Measurements from ENCODE around the gene MOAP1. TPM values are rescaled to one million over a fixed set of nuclear protein-coding genes. Genes with fewer than 3 reads are reported as not detected.

MOAP1 gene
- total and polyA plus RNA-seq, 2 of the 8 experiments (the other 6 are each of a cell fraction or from before 2014, with no cell fraction given): 18.3 to 20.1 TPM

GRCh38 chr14:93142854-93143652 is 41.6 kb downstream of the MOAP1 start:
- Histone ChIP-seq H2BK120ac (replicated peaks; ENCODE audit: low read depth, low read length) (no peak overlapping the region), H2AFZ (ENCODE audit: low read length) (no peak overlapping the region), H3K14ac (ENCODE audit: insufficient read length) (no peak overlapping the region), H2BK5ac (ENCODE audit: low read depth, low read length) (no peak overlapping the region), H4K5ac (ENCODE audit: insufficient read length, low read depth, low read length) (no peak overlapping the region), H3K27me3 (replicated peaks in 1 of 4; ENCODE audit: control insufficient read depth in 3 of 4, extremely low read depth in 1 of 4, insufficient read depth in 3 of 4, low read length in 3 of 4) (no peaks in the 10 kb centered on the region), H3K18ac (ENCODE audit: extremely low read depth, low read length) (no peak overlapping the region), H2BK20ac (ENCODE audit: low read length) (no peak overlapping the region), H3K9me3 (ENCODE audit: insufficient read depth in 2 of 2, low read depth in 1 of 2, low read length in 1 of 2) (no peaks in the 10 kb centered on the region), H3K27ac (ENCODE audit: low read depth, low read length) (no peak overlapping the region), H3K79me2 (ENCODE audit: control insufficient read depth in 1 of 2, insufficient read depth in 2 of 2, low read length in 2 of 2) (no peaks in the 10 kb centered on the region), H4K20me1 (replicated peaks in 1 of 2; ENCODE audit: control insufficient read depth in 1 of 2, insufficient read depth in 2 of 2, low read length in 2 of 2) (no peaks in the 10 kb centered on the region), H2AK5ac (ENCODE audit: low read depth, low read length) (no peak overlapping the region), H3K23me2 (ENCODE audit: low read depth, low read length) (no peaks in the 10 kb centered on the region), H3K23ac (ENCODE audit: insufficient read length) (no peak overlapping the region), H3K79me1 (ENCODE audit: low read depth, low read length) (no peaks in the 10 kb centered on the region), H4K91ac (replicated peaks; ENCODE audit: insufficient read length, low read length) (no peak overlapping the region), H3K4ac (replicated peaks; ENCODE audit: insufficient read length, low read depth, low read length) (no peak overlapping the region), H2BK15ac (ENCODE audit: low read length) (no peak overlapping the region), H3K9ac (replicated peaks in 1 of 4; ENCODE audit: extremely low read depth in 1 of 4, low read depth in 3 of 4, low read length in 3 of 4) (no peak overlapping the region), H3K4me2 (ENCODE audit: insufficient read depth in 1 of 2, low read depth in 2 of 2, low read length in 2 of 2) (no peak overlapping the region), H3K4me3 (ENCODE audit: extremely low read depth in 1 of 4, insufficient read depth in 2 of 4, low read depth in 3 of 4, low read length in 4 of 4) (no peak overlapping the region), H3K36me3 (ENCODE audit: control insufficient read depth in 2 of 4, insufficient read depth in 4 of 4, low read length in 3 of 4) (no peaks in the 10 kb centered on the region), H3K56ac (replicated peaks; ENCODE audit: insufficient read length, low read depth, low read length) (no peak overlapping the region), H3K4me1 (replicated peaks in 1 of 4; ENCODE audit: control insufficient read depth in 3 of 4, insufficient read depth in 4 of 4, low read length in 3 of 4) (no peaks in the 10 kb centered on the region), H4K8ac (ENCODE audit: extremely low read depth, insufficient read depth, low read length) (no peak overlapping the region; the same call in 1 of the 2 replicates), H2BK12ac (ENCODE audit: low read depth, low read length) (no peak overlapping the region)
- 75% methylated on average over 13 of the region's 13 CpGs; no CpG with 5 or more reads in 1 of the 2 experiments for WGBS, 2 experiments (ENCODE audit: extremely low coverage in 1 of 2, insufficient coverage in 1 of 2, insufficient read length in 1 of 2, insufficient replicate concordance in 2 of 2, low coverage in 1 of 2, low lambda C conversion rate in 2 of 2, missing lambda C conversion rate in 1 of 2)
- DNase-seq (ENCODE audit: low read depth in 1 of 2, low spot score in 2 of 2) (no peak), FAIRE-seq (no peak)
- ChIA-PET POLR2A (ENCODE audit: partially characterized antibody) (interaction anchor here (0.8 kb wide), 1 partner anchor 189 kb away, joined by 4 read pairs; no protein-coding TSS in a partner anchor), CTCF (ENCODE audit: partially characterized antibody) (interaction anchor here (0.6 to 7.8 kb wide), 6 partner anchors 12 to 190 kb away, joined by 3 to 68 read pairs (median 17); partner anchors contain the start of gene ITPK1)
- TF ChIP-seq PHF8 (conservative IDR thresholded peaks at IDR 0.05; ENCODE audit: low read depth, low read length) (no peak), TAF7 (optimal IDR thresholded peaks at IDR 0.05; ENCODE audit: borderline replicate concordance, low read depth, low read length) (no peak)
